OCI-M1 (cell line): ENCODE measurements around the gene TMPRSS13.
A peak's percentile ranks its signal among the peaks of the same experiment; 100 is the strongest.

Experiments
- DNase-seq: peaks from one replicate; lab custom pipeline; 2025; lab: John Stamatoyannopoulos, UW

The TMPRSS13 gene

GRCh38 chr11:117855912-117856651 lies 73.1 kb downstream of the TMPRSS13 start:
- DNase-seq = no peak

- no peak for DNase-seq
Measured at GRCh38 chr11:117855186-117855845, 73.9 kb downstream of the TMPRSS13 start.

GRCh38 chr11:117852309-117852708 lies 76.9 kb downstream of the TMPRSS13 start:
- DNase-seq = peak; percentile 18

GRCh38 chr11:117851852-117852251 lies 77.3 kb downstream of the TMPRSS13 start:
- DNase-seq = peak; percentile 18

- peak; percentile 51 for DNase-seq
Measured at GRCh38 chr11:117851106-117851505, 78.1 kb downstream of the TMPRSS13 start.
